DMS79 (cell line): Measurements from ENCODE around the gene GTF3C2.
A peak's percentile ranks its signal among the peaks of the same experiment; 100 is the strongest.

Experiments
- DNase-seq: peaks from one replicate; lab custom pipeline; 2025; lab: John Stamatoyannopoulos, UW

GTF3C2 gene

DNA sequence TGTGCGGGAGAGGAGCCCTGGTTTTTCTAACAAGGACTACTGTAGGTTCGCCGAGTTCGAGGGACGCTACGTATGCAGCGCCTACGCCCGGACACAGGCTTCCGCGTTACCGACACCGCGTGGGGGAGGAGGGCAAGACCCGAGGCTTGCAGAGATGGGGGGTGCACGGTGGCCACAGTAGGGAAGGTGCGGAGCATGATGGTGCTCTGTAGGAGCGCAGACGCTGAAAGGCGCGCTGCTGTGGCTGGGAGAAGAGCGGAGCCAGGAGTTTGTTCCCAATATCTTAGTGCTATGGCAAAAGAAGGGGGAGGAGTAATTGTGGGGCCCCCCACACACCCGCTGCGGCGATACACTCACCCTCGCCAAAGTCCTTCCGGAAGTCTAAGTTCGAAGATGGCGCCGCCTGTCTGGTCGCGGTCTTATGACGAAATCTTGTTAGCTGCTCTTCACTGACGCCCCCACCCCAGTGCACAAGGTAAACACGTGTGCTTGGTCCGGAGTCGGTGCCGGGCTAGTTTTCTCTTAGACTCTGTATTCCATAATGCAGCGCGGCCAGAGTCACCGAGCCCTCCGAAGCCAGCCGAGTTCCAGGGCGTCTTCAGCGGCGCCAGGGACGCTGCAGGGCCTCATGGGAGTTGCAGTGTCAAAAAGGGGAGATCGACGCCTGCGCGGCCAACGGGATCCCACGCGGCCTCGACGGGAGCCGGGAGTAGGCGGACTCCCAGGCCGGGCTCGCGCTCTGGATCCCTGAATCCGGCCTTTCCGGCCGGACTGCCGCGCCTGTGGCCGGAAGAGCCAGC lies at the start of gene GTF3C2:
Gene GTF3C2, minus strand, starts transcription at position 383 of the 800 bp plus-strand sequence. CDS start 13,210 bp downstream, outside the sequence.
- peak; percentile 96 for DNase-seq

DNA sequence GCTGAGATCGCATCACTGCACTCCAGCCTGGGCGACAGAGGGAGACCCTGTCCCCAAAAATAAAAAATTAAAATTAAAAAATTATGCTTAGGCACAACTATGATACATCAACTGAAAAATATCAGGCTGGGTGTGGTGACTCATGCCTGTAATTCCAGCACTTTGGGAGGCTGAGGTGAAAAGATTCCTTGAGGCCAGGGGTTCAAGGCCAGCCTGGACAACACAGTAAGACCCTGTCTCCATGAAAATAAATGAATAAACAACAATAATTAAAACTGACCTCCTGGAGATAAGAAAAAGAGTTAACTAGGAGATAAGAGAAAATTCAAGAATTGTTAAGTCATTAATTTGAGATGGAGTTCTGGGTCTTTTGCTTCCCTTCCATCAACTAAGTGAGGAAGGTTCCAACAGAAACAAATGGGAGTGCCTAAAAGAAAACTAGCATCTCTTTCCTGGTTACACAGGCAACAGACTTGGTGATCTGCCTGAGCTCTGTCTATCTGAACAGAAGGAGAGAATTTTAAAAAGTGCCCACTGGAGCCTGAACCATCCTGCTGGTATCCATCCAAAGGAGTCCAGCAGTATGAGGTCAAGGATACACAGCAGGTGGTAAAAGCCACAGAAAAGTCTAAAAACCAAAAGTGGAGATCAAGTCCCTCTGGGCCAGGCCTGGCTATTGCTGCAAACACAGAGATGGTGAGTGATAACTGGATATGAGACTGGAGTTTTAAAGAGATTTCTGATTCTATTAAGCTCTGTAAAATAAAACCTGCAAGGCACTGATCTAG lies 44.0 kb upstream of the GTF3C2 start:
- no peak for DNase-seq

DNA sequence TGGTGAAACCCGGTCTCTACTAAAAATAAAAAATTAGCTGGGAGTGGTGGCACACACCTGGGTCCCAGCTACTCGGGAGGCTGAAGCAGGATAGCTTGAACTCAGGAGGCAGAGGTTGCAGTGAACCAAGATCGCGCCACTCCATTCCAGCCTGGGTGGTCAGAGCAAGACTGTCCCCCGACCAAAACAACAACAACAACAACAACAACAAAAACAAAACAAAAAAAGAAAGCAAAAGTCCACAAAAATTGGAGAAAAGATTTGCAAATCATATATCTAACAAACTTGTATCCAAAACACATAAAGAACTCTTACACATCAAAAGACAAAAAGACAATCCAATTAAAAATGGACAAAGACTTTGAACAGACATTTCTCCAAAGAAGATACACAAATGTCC lies 42.4 kb upstream of the GTF3C2 start:
- no peak for DNase-seq

- DNase-seq, result no peak
These were observed 36.7 kb upstream of the GTF3C2 start for GRCh38 chr2:27393225-27393624.

DNA sequence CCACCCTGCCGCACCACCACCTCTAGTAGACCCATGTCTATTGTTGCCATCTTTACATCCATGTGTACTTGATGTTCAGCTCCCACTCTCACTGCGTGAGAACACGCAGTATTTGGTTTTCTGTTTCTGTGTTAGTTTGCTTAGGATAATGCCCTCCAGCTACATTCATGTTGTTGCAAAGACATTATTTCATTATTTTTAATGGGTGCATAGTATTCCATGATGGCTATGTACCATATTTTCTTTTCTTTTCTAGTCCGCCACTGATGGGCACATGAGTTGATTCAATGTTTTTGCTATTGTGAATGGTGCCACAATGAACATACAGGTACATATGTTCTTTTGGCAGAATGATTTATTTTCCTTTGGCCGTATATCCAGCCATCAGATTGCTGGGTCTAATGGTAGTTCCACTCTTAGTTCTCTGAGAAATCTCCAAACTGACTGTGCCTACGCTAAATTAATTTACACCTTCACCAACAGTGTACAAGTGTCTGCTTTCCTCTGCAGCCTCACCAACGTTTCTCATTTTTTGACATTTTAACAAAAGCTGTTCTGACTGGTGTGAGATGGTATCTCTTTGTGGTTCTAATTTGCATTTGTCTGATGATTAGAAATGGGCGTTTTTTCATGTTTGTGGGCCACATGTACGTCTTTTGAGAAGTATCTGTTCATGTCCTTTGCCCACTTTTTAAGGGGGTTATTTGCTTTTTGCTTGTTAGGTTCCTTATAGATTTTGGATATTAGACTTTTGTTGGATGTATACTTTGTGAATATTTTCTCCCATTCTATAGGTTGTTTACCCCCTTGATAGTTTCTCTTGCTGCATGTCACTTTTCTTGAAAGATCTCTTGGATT lies 34.5 kb upstream of the GTF3C2 start:
- DNase-seq, result no peak

- DNase-seq, result no peak
These were observed 25.1 kb upstream of the GTF3C2 start for GRCh38 chr2:27381577-27382181.

GRCh38 chr2:27380626-27381545 lies 24.3 kb upstream of the GTF3C2 start, which contains the start of gene ZNF513:
Gene ZNF513 (minus strand): TSS chr2:27380734. CDS start chr2:27380526, 208 bp downstream.
- peak; percentile 94 for DNase-seq

DNA sequence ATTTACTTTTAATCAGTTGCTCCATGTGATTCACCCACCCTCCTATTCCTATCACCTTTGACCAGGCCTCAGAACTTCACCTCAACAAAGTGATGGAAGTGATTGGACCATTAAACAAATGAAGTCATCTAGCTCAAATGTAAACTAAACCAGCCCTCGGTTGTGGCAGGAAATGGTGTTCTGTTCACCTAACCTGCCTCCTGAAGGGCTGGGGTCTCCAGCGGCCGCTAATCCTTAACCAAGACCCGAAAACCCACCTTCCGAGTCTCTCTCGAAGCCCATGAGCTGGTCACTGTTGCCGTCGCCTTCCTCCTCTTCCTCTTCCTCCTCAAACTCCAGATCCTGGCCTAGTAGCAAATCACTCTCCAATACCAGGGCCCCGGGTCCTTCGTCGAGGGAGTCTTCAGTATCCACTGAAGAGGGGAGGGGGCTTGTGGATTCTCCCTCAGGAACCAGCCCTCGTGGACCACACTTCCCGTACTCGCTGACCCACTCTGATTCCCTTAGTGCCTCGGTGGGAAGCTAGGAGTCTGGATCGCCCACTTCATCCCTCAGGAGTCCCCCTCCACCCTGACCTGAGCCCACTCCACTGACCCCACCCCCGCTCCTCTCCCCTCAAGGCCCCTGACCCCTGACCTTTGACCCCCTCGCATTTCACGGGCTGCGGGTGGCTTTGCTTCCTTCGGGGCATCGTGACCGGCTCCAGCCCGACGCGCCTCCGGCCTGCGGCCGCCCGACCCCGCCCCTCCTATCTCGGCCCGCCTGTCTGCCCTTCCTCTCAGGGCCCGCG lies 23.5 kb upstream of the GTF3C2 start:
- DNase-seq, result peak; percentile 13

GRCh38 chr2:27379383-27379835 lies 22.8 kb upstream of the GTF3C2 start:
- no peak for DNase-seq

DNA sequence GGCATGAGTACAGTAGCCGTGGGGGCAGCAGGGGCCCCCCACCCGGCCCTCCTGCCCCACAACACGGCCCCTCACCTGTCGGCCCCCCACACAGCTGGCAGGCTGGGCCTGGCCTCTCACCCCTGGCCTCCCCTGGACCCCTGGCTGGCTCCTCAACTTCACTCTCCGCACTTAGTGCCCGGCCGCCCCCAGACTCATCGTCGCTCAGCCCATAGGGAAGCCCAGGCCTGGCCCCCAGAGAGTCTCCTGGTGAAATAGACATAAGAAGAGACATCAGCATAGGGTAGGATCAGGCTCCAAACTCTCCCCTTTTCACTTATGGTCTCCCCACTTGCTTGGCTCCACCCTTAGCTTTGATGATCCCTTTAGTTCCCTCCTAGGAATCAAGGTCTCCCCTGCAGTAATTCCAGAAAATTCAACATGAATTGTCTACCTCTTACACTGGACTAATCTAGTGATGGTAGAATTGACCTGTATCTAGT lies 22.3 kb upstream of the GTF3C2 start:
- no peak for DNase-seq

DNA sequence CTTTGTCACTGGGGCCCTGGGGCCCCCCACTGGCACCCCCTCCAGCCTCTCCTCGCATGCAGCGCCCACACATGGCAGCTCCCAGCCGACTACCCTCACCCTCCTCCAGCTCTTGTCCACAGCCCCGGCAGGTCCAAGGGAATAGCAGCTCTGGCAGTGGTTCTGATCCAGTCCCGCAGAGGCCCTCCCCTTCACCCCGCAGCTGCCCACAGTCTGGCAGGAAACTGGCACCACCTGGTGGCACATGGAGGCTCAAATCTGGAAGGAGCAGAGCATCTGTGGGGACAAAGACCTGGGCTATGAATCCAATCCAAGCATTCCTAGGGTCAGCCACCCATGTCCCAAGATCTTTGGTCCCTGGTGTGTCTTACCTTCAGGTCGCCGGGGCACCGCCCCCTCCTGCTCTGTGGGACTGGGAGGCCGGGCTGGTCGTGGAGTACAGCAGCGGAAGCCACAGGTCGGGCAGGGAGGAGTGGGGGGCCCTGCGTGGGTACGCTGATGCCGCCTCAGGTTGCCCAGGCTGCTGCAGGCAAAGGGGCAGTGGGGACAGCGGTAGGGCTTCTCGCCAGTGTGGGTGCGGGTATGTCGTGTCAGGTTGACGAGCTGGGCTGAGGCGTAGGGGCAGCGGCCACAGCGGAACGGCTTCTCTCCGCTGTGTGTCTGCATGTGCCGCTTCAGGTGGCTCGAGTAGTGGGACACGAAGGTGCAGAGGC lies 21.7 kb upstream of the GTF3C2 start:
- no peak for DNase-seq

DNA sequence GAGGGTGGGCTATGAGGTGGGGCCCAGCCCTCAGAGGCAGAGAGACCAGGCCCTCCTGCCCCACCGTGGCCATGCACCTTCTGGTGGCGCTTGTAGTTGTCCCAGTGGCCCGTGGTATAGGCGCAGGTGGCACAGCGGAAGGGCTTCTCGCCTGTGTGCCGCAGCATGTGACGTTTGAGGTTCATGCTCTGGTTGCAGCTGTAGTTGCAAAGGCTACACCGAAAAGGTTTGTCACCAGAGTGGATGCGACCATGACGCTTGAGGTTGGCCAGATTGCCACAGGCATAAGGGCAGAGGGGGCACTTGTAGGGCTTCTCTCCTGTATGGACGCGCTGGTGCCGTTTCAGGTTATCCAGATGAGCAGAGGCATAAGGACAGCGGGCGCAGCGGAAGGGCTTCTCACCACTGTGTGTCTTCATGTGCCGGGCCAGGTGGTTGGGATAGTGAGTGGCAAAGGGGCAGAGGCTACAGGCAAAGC lies 21.1 kb upstream of the GTF3C2 start:
- no peak for DNase-seq

- DNase-seq, result no peak
These were observed 20.5 kb upstream of the GTF3C2 start for GRCh38 chr2:27376866-27377617.

DNA sequence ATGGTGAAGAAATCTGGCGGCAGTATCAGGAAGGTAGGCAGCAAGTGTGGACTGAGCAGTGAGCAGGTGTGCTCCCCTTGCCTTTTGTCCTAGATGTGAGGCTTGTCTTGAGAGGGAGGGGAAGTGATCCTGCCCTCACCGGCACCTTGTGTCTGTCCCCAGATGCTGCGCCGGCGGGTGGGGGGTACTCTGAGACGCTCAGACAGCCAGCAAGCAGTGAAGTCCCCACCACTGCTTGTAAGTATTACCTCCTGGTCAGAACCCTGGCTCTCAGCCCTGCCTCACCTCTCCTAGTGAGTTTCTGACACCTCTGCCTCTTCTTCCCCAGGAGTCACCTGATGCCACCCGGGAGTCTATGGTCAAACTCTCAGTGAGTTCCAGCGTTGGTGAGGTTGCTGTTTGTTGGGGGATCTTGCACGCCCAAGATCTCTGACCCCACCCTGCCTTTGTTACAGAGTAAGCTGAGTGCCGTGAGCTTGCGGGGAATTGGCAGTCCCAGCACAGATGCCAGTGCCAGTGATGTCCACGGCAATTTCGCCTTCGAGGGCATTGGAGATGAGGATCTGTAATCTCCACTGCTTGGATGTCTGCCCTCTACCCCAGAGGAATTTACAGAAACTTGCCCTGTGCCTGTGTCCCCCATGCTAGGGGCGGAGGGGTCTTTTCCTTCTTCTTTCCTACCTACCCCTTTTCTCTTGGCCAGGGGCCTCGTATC lies 19.7 kb upstream of the GTF3C2 start:
- DNase-seq, result no peak

DNA sequence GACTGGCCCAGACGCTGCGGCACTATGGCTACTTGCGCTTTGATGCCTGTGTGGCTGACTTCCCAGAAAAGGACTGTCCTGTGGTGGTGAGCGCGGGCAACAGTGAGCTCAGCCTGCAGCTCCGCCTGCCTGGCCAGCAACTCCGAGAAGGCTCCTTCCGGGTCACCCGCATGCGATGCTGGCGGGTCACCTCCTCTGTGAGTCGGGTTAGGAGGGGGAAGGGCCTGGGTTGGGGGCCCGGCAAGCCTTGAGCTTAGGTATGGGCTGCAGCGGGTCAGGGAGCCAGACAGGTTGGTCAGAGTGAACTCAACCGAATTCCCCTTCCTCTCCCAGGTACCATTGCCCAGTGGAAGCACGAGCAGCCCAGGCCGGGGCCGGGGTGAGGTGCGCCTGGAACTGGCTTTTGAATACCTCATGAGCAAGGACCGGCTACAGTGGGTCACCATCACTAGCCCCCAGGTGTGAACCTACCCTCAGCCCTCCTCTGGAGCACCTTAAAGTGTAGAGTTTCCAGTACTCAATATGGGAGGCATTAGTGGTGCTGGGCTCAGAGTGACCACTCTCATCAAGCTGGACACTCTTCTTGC lies 19.0 kb upstream of the GTF3C2 start:
- DNase-seq, result no peak

GRCh38 chr2:27373567-27373966 lies 17.0 kb upstream of the GTF3C2 start:
- no peak for DNase-seq

DNA sequence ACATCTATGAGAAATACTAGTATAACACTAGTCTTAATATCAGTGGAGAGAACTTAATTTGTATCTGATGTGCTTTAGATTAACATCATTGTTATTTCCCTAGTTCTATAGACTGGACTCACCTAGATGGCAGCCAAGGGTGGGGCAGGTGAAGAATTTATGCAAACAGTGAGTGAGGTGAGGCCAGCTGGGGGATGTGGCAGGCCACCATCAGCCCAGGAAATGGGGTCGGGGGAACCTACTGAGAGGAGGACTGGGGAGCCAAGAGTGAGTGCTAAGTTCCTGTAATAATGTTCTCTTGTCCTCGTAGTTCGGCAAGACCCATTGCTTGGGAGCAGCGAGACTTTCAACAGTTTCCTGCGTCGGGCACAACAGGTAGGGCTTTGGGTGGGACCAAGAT lies 16.4 kb upstream of the GTF3C2 start:
- no peak for DNase-seq
